NOMO-1 treated with dmso at 0.1 percent for 144 hours (cell line): ENCODE data around the gene CD46.

Experiments
- DNase-seq: peaks from one replicate; lab custom pipeline; 2025; ENCODE audit not compliant: unreplicated experiment; lab: John Stamatoyannopoulos, UW

The CD46 gene

DNA sequence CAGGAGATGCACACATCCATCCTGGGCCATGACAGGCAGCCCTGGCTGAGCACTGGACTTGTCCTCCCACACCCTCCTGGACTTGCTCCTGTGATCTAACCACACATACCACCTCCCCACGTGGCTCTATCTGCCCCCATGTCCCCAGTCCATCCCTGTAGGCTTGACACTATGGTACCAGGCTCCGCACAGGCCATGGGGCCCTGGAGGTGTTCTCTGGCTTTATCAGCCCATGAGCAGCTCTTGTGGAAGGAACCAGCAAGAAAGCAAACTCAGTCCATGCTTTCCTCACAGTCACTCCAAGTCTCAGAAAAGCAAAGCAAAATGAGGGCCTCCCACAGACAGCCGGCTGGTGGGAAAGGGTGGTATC, 61.6 kb downstream of the CD46 start:
- no peak for DNase-seq

DNA sequence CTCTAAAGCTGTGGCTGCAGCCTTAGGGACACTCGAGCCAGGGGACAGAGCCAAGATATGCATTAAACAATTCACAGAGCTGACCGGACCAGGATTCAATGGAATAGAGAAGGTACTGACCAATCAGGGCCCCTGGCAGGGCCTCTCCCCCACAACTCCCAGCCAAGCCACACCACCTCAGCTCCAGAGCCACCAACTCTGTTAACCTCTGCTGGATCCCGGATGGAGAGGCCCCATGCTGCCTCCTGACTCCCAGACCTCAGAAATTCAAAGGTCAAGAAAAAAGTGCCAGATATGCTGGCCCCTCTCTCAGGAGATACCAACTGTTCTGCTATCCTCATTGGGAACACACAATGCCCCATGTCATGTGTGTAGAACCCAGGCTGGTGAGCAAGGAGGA, 62.1 kb downstream of the CD46 start:
- no peak for DNase-seq

DNA sequence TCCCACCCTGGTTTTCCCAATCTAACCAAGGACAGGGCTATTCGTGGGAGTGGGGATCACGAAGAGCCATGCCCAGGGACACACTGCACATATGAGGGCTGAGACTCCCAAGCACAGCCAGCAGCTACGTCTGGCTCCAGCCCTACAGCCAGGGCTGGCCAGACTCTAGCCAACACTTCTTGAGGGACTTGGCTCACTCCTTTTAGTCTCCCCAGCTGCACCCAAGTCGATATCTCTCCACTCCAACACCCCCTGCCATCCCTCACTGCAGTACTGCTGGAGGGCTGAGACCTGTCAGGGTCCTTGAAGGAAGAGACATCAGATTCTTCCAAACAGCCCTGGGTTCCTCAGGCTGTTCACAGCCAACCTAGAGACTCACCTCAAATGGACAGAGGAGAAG, 62.6 kb downstream of the CD46 start:
- DNase-seq = no peak

- no peak for DNase-seq
Measured at GRCh38 chr1:207815466-207815865, 63.6 kb downstream of the CD46 start.

- DNase-seq = no peak
Measured at GRCh38 chr1:207815913-207816291, 64.0 kb downstream of the CD46 start.

DNA sequence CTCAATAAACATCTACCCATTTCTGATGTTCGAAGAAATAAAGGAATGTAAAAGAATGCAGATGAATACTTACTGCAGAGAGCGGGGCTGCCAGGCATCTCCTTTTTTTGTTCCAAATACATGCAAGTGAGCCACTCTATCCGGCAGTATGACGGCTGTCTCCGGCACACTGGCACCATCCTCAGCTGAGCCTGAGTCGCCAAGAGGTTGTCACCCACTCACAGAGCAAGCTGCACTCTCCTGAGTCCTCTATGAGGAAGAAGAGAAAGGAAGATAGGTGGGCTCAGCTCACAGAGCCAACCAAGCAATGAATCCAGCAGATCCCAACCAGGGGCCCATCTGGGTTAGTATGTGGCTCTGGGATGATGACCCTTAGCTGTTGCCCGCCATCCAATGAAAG, 65.3 kb downstream of the CD46 start:
- no peak for DNase-seq

GRCh38 chr1:207817778-207818751, 66.2 kb downstream of the CD46 start:
- no peak for DNase-seq

GRCh38 chr1:207818971-207819451, 67.2 kb downstream of the CD46 start:
- no peak for DNase-seq

- no peak for DNase-seq
Measured at GRCh38 chr1:207820568-207821463, 69.0 kb downstream of the CD46 start.

GRCh38 chr1:207821464-207822045, 69.7 kb downstream of the CD46 start:
- DNase-seq = no peak

DNA sequence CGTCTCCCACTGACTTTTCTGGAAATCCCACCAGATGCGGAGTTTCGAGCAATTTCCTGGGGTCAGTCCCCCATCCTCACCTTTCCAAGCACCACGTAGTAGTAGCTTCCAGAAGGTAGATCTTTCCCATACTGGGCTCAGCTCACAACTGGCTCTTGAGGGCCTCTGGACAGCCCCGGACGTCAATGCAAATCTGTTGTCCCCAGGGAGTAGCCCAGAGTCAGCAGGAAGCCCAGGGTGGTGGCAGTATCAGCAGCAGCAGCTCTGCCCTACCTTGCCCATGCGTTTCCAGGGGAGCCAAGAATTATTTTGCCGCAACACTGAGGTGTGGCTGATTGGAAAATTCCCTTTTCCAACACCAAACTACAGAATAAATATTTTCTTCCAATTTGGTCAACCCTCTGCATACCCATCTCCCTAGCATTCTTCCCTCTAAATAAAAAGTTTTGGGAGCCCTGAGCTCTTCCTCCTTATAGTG, 70.3 kb downstream of the CD46 start:
- no peak for DNase-seq

DNA sequence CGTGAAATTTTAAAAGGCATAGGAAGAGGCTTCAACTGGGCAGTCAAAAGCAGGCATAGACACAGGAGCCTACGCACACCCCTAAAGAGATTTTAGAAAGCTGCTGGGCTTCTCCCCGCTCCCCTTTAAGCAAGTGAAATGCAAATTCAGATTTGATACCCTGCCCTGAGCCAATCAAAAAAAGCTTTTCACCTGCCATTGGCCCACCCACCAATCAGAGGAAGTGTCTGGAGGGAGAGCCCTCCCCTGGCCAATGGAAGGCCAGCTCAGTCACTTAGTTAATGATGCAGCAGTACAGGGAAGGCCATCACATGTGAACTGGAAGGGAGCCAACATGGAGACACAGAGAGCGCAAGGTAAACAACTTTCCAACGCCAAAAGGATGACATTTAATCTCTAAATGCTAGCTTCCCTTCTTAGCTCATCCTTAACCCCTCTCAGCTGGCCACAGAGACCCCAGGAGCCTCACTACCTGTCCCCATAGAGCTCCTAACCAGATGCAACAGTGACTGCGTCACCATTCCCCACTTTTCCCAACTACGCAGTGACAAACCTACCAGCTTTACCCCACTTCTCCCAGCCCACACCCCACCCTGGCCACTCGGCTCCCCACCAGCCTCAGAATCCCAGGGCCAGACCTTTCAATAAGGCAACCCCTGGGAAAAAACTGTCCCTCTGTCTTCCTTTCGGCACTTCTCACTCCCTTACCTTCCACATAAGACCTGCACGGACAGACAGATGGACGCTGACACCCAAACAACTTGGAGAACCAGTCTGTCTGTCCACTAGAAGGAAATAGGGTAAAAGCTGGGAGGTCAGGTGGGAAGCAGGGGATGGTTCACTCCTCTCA, 71.0 kb downstream of the CD46 start:
- DNase-seq = no peak

- DNase-seq = no peak
Measured at GRCh38 chr1:207823531-207823879, 71.7 kb downstream of the CD46 start.

DNA sequence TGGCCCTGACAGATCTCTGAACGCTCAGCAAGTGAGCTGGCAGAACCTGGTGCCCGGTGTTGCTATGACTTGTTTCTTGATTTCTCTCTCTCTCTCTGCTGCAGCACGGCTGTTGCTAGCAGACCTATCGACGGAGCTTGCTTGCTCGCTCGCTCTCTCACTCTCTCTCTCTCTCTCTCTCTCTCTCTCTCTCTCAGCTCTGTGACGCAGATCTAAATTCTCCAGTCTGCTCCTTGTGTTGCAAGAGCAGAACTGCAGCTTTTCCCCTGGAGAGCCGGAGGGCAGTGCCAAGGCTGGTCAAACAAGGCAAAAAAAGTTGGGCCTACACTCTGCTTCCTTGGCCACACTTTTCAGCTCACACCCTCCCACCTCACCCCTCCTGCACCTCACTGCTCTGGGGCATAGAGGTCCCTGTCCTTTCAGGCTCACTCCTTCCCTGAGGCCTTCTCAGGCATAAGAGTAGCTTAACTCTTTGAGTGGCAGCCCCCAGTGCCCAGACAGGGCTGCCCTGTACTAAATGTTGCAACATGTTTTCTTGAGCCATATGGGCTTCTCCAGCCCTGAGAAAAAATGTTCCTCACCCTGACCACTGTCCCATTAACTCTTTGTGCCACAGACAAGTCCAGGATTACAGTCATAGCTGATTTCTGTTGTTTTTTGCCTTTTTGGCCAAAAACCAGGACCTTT, 72.2 kb downstream of the CD46 start:
- peak; percentile 75 for DNase-seq

- no peak for DNase-seq
Measured at GRCh38 chr1:207824691-207825408, 73.0 kb downstream of the CD46 start.

DNA sequence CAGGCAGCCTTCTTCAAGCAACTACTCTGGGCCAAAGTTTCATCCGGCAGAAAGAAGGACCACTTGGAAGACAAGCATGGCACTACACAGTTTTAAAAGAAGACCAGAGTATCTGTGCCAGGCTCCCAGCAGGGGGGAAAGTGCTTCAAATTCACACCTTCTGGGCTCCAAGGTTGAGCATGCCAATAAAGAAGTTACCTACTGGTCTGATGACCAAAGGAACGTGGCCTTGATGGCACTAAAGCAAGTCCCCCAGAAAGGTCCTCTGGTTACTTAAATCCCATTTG, 73.5 kb downstream of the CD46 start:
- no peak for DNase-seq

GRCh38 chr1:207825719-207826556, 74.1 kb downstream of the CD46 start:
- peak; percentile 97 for DNase-seq
